Measurements from ENCODE around the gene NELFCD. TPM values are rescaled to one million over a fixed set of nuclear protein-coding genes. Genes with fewer than 3 reads are reported as not detected.

NELFCD gene
- total and polyA plus RNA-seq, 9 of the 15 experiments (the other 6 are each of a cell fraction or from before 2014, with no cell fraction given): 11.7 to 163 (median 96.5) TPM

GRCh38 chr20:58938078-58938477 is 43.0 kb upstream of the NELFCD start:
- no peak overlapping the region for H3K4me2 ChIP-seq (ENCODE audit: insufficient read depth, low read length)
- no peak overlapping the region for H3K9ac ChIP-seq (ENCODE audit: insufficient read depth in 1 of 2, low read depth in 2 of 2, low read length in 2 of 2)
- in situ Hi-C loops (cut with MboI) (no loop called here), intact Hi-C loops (cut with micrococcal nuclease) (no loop called here)
- DNase-seq (ENCODE audit: extremely low read depth in 1 of 4, low spot score in 3 of 4) (no peak), FAIRE-seq (no peak), ATAC-seq (no peak)
- H3K79me2 ChIP-seq (ENCODE audit: control insufficient read depth, insufficient read depth, low read length): no peaks in the 10 kb centered on the region
- CTCF ChIA-PET (ENCODE audit: low intra/inter-chr PET ratio): no interaction called here
- H3K4me1 ChIP-seq (replicated peaks in 1 of 2; ENCODE audit: control insufficient read depth in 2 of 2, insufficient read depth in 2 of 2, low read length in 2 of 2): no peaks in the 10 kb centered on the region
- no peak overlapping the region for H3K4me3 ChIP-seq
- POLR2A ChIA-PET: interaction anchor here (0.9 to 1.1 kb wide), 2 partner anchors 11 kb away, joined by 3 read pairs; no protein-coding TSS in a partner anchor
- WGBS (ENCODE audit: insufficient coverage, low coverage, missing lambda C conversion rate): 3% methylated on average over 2 of the region's 2 CpGs
- no peaks in the 10 kb centered on the region for H3K9me3 ChIP-seq (replicated peaks; ENCODE audit: control insufficient read depth, insufficient read depth, low read depth, low read length)
- no peaks in the 10 kb centered on the region for H3K36me3 ChIP-seq (ENCODE audit: control insufficient read depth, insufficient read depth, low read length)
- no peaks in the 10 kb centered on the region for H4K20me1 ChIP-seq (replicated peaks; ENCODE audit: control insufficient read depth, insufficient read depth, low read length)
- H3K27me3 ChIP-seq (ENCODE audit: control insufficient read depth in 2 of 2, insufficient read depth in 2 of 2, low read length in 2 of 2): peaks cover 17% of the 10 kb centered on the region in 2 experiments; a peak in 4 of 5 replicates
- no peak for TF ChIP-seq U2AF2 (optimal IDR thresholded peaks at IDR 0.05; ENCODE audit: low read depth, low read length)
- no peak overlapping the region for H2AFZ ChIP-seq (ENCODE audit: low read depth, low read length)
- no peaks in the 10 kb centered on the region for H3K9me1 ChIP-seq (ENCODE audit: control insufficient read depth, insufficient read depth, low read length)
- no peak overlapping the region for H3K27ac ChIP-seq (ENCODE audit: extremely low read depth, low read depth, low read length)
- BruUV-seq (replicated peaks): no TSS peak

GRCh38 chr20:58938541-58938940 is 42.5 kb upstream of the NELFCD start:
- DNase-seq (ENCODE audit: extremely low read depth in 1 of 4, low spot score in 3 of 4) (no peak), ATAC-seq (no peak), FAIRE-seq (no peak)
- in situ Hi-C loops (cut with MboI) (no loop called here), intact Hi-C loops (cut with micrococcal nuclease) (no loop called here)
- Histone ChIP-seq H3K27me3 (ENCODE audit: control insufficient read depth in 2 of 2, insufficient read depth in 2 of 2, low read length in 2 of 2) (peaks cover 12 to 20% of the 10 kb centered on the region in 2 experiments; a peak in 4 of 5 replicates), H3K79me2 (ENCODE audit: control insufficient read depth, insufficient read depth, low read length) (no peaks in the 10 kb centered on the region), H3K9me1 (ENCODE audit: control insufficient read depth, insufficient read depth, low read length) (no peaks in the 10 kb centered on the region), H3K4me3 (no peak overlapping the region), H3K36me3 (ENCODE audit: control insufficient read depth, insufficient read depth, low read length) (no peaks in the 10 kb centered on the region), H3K9ac (ENCODE audit: insufficient read depth in 1 of 2, low read depth in 2 of 2, low read length in 2 of 2) (no peak overlapping the region), H3K9me3 (replicated peaks; ENCODE audit: control insufficient read depth, insufficient read depth, low read depth, low read length) (no peaks in the 10 kb centered on the region), H3K27ac (ENCODE audit: extremely low read depth, low read depth, low read length) (no peak overlapping the region), H4K20me1 (replicated peaks; ENCODE audit: control insufficient read depth, insufficient read depth, low read length) (no peaks in the 10 kb centered on the region), H3K4me2 (ENCODE audit: insufficient read depth, low read length) (no peak overlapping the region), H3K4me1 (replicated peaks in 1 of 2; ENCODE audit: control insufficient read depth in 2 of 2, insufficient read depth in 2 of 2, low read length in 2 of 2) (no peaks in the 10 kb centered on the region), H2AFZ (ENCODE audit: low read depth, low read length) (no peak overlapping the region)
- CTCF ChIA-PET (ENCODE audit: low intra/inter-chr PET ratio): no interaction called here
- POLR2A ChIA-PET: interaction anchor here (0.9 to 1.1 kb wide), 2 partner anchors 11 to 12 kb away, joined by 3 read pairs; no protein-coding TSS in a partner anchor
- BruUV-seq (replicated peaks): no TSS peak
- TF ChIP-seq ZNF511 (CRISPR knock-in tag; IDR thresholded peaks at IDR 0.05) (no peak), THRA (IDR thresholded peaks at IDR 0.05) (no peak), CBX8 (IDR thresholded peaks at IDR 0.05; ENCODE audit: borderline replicate concordance, extremely low read depth, low read depth, low read length, poor library complexity, severe bottlenecking) (peak; percentile 35), TAF7 (tag; IDR thresholded peaks at IDR 0.05) (no peak), JUN (IDR thresholded peaks at IDR 0.05; ENCODE audit: borderline replicate concordance, low read depth, low read length) (no peak), JUN (CRISPR knock-in tag; IDR thresholded peaks at IDR 0.05; ENCODE audit: borderline replicate concordance) (no peak), ERF (CRISPR knock-in tag; IDR thresholded peaks at IDR 0.05) (no peak), CBX1 (IDR thresholded peaks at IDR 0.05; ENCODE audit: low read depth) (no peak), ZSCAN29 (IDR thresholded peaks at IDR 0.05) (no peak), PHB2 (IDR thresholded peaks at IDR 0.05; ENCODE audit: low read depth) (no peak)
- WGBS (ENCODE audit: insufficient coverage, low coverage, missing lambda C conversion rate): 0% methylated on average over 1 of the region's 1 CpG
